ENCODE measurements around the gene KASH5. TPM values are rescaled to one million over a fixed set of nuclear protein-coding genes. Genes with fewer than 3 reads are reported as not detected.

KASH5 gene, protein sequence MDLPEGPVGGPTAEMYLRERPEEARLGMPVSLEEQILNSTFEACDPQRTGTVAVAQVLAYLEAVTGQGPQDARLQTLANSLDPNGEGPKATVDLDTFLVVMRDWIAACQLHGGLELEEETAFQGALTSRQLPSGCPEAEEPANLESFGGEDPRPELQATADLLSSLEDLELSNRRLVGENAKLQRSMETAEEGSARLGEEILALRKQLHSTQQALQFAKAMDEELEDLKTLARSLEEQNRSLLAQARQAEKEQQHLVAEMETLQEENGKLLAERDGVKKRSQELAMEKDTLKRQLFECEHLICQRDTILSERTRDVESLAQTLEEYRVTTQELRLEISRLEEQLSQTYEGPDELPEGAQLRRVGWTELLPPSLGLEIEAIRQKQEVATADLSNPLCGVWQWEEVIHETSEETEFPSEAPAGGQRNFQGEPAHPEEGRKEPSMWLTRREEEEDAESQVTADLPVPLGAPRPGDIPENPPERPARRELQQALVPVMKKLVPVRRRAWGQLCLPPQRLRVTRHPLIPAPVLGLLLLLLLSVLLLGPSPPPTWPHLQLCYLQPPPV
- total RNA-seq = not detected

DNA sequence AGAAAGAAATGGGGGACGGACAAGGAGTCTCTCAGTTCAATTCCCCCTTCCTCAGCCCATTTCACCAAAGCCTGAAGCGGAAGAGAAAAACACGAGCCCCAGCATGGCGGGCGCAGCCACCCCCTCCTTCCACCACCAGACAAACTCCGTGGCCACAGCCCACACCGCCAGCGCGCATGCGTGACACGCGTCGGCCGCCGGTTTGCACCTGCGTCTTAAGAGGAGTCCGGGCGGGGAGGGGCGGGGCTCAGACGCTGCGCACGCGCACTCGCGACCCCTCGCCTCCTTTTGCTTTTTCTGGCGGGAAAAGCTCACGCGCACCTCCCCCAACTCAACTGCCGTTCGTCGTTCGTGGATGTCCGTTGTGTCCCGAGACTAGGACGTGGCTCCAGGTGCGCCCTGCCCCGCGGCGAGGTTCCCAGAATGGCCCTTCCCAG is at the start of gene KASH5:
Gene KASH5, plus strand, starts transcription at position 314 of the 437 bp plus-strand sequence. CDS start 2,635 bp downstream, outside the sequence.
- H3K4me3 ChIP-seq (ENCODE audit: low read length) = no peak within 1 kb of the TSS
- peaks cover 13% of the 10 kb centered on the region for H3K4me1 ChIP-seq (ENCODE audit: insufficient read depth, low read length)
- no peaks in the 10 kb centered on the region for H3K27me3 ChIP-seq (ENCODE audit: insufficient read depth, low read length)
- H3K9me3 ChIP-seq (ENCODE audit: low read depth, low read length) = no peaks in the 10 kb centered on the region

DNA sequence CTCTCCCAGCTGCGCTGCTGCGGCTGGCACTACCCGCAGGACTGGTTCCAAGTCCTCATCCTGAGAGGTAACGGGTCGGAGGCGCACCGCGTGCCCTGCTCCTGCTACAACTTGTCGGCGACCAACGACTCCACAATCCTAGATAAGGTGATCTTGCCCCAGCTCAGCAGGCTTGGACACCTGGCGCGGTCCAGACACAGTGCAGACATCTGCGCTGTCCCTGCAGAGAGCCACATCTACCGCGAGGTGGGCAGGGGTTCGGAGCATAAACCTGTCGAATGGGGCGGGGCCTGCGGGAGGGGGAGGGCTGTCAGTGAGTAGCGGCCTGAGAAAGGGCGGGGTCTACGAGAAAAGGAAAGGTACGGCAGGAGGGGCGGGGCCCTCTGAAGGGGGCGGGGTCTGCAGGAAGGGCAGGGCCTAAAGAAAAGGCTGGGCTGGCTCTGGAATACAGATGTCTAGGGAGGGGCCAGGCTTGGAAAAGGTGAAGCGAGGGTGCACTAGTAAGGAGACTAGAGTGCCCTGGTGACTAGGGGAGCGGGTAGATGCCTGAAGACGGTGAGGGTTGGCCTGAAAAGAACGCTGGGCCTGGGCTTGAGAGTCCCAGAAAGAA is 49.3 kb upstream of the KASH5 start:
- Histone ChIP-seq H3K4me3 (ENCODE audit: low read length) (no peak overlapping the region), H3K9me3 (ENCODE audit: low read depth, low read length) (no peaks in the 10 kb centered on the region), H3K27me3 (ENCODE audit: insufficient read depth, low read length) (no peaks in the 10 kb centered on the region), H3K4me1 (ENCODE audit: insufficient read depth, low read length) (peaks cover 60% of the 10 kb centered on the region)

DNA sequence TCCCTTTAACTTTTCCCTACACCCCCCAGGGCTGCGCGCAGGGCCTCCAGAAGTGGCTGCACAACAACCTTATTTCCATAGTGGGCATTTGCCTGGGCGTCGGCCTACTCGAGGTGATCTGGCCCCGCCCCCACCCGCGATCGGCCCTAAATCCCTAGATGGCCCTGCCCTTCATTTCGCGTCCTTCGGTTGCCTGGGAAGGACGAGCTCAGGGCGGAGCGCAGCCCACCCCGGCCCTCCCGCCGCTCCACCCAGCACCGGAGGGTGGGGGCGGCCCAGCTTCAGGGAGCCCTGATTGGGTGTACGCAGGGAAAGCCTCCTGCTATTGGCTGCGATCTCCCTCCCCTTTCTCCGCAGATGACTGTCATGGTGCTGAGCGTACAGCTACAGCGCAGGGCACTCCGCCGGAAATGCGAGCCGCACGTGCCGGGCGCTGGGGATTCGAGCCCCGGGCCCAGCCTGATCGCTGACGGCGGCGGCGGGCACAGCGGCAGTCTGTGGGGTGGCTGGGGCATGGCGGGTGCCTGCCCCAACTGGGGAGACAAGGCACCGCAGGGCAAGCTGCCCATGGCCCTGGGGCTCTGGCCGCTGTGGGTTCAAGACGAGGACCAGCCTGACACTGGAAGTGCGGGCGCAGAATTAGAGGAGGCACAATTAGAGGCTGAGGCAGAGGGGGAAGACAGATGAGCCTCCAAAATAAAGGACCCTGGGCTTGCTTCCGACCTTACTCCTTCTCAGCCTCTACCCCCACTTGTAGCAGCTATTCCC is 48.6 kb upstream of the KASH5 start:
- peaks cover 53% of the 10 kb centered on the region for H3K4me1 ChIP-seq (ENCODE audit: insufficient read depth, low read length)
- no peak overlapping the region for H3K4me3 ChIP-seq (ENCODE audit: low read length)
- H3K9me3 ChIP-seq (ENCODE audit: low read depth, low read length) = no peaks in the 10 kb centered on the region
- no peaks in the 10 kb centered on the region for H3K27me3 ChIP-seq (ENCODE audit: insufficient read depth, low read length)

DNA sequence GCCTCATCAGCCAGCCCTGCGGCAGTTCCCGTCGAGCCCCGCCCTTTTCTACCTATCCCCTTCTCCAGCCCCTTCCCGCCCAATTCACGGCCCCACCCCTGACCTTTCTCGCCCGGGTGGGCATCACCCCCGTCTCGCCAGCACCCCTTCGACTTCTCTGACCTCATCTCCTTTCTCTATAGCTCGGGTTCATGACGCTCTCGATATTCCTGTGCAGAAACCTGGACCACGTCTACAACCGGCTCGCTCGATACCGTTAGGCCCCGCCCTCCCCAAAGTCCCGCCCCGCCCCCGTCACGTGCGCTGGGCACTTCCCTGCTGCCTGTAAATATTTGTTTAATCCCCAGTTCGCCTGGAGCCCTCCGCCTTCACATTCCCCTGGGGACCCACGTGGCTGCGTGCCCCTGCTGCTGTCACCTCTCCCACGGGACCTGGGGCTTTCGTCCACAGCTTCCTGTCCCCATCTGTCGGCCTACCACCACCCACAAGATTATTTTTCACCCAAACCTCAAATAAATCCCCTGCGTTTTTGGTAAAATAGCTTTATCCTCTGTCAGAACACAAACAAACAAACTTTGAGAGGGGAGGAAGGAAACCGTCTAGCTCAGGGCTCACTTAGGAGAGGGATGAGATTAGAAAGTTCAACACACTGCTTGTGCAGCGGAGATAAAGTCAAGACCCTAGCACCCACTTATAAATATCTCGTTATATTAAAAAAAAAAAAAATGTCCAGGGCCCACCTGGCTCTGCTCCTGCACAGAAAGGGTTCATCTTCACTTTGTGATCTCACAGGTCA is 47.8 kb upstream of the KASH5 start:
- Histone ChIP-seq H3K27me3 (ENCODE audit: insufficient read depth, low read length) (no peaks in the 10 kb centered on the region), H3K9me3 (ENCODE audit: low read depth, low read length) (no peaks in the 10 kb centered on the region), H3K4me1 (ENCODE audit: insufficient read depth, low read length) (peaks cover 46% of the 10 kb centered on the region), H3K4me3 (ENCODE audit: low read length) (no peak overlapping the region)

DNA sequence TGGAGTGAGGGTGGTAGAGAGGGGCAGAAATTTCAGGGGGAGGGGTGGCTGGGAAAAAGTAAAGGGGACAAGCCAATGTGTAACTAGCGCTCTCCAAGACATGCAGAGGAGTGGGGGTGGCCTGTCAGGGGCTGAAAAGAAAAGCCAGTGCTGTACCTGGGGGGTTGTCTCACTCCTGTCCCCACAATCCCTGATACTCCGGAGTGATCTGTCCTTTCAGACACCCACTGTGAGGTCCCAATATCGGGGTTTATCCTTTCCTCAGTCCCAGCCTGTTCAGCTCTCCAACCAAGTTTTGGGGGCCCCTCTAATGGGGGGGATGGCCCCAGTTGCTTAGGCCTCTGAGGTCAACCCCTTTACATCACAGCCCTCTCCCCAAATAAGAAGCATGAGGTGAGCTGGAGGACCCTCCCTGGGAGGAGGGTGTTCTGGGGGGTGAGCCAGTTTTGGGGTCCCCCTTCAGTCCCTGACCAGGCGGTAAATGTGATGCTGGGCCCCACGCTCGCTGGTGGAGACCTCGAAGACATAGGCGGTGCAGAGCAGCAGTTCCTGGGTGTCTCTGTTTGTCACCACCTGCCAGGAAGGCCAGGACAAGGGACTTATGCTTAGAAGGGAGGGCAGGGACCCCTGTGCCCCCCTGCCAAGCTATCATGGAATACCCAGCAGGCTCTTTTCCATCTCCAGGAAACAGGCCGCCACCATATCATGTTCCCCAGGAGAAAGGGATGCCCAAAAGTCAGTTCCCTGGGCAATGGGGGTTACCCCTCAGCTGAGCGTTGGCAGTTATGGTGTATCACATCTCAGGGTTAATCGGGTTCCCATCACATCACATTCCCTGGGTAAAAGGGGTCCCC is 47.0 kb upstream of the KASH5 start:
- H3K9me3 ChIP-seq (ENCODE audit: low read depth, low read length) = no peaks in the 10 kb centered on the region
- peaks cover 43% of the 10 kb centered on the region for H3K4me1 ChIP-seq (ENCODE audit: insufficient read depth, low read length)
- H3K27me3 ChIP-seq (ENCODE audit: insufficient read depth, low read length) = no peaks in the 10 kb centered on the region
- no peak overlapping the region for H3K4me3 ChIP-seq (ENCODE audit: low read length)

DNA sequence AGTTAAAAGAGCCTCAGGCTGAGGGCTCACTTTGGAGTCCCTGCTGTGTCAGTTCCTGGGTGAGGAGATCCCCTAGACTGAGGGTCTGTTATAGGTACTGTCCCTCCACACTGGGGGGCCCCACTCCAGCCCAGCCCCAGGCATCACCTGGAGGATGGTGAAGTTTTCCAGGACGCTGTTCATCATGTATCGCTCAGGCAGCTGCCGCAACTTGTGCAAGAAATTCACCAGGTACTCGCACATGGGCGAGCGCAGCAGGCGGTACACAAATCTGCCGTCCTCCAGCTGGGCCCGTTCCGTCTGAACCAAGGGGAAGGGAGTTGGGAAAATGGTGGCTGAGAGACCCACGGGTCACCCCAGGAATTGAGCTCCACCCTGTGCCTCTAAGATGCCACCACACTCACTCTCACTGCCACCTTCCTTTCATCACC is 45.7 kb upstream of the KASH5 start:
- H3K4me1 ChIP-seq (ENCODE audit: insufficient read depth, low read length) = peaks cover 31% of the 10 kb centered on the region
- no peaks in the 10 kb centered on the region for H3K27me3 ChIP-seq (ENCODE audit: insufficient read depth, low read length)
- no peak overlapping the region for H3K4me3 ChIP-seq (ENCODE audit: low read length)
- H3K9me3 ChIP-seq (ENCODE audit: low read depth, low read length) = no peaks in the 10 kb centered on the region

DNA sequence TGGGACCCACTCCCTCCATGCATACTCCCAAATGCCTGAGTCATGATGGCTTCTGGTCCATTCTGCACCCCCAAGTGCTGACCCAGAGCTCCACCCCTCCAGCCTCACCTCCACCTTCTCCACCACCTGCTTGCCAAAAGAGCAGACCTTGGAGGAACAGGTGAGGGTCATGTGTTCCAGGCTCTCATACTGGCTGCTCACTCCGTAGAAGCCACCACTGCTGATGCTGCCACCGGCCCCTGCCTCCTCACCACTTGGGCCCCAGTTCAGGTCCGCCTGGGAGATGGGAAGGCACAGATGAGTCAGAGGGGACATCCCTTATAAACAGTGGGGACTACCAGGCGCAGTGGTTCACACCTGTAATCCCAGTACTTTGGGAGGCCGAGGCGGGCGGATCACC is 44.9 kb upstream of the KASH5 start:
- Histone ChIP-seq H3K4me3 (ENCODE audit: low read length) (no peak overlapping the region), H3K27me3 (ENCODE audit: insufficient read depth, low read length) (no peaks in the 10 kb centered on the region), H3K9me3 (ENCODE audit: low read depth, low read length) (no peaks in the 10 kb centered on the region), H3K4me1 (ENCODE audit: insufficient read depth, low read length) (peaks cover 23% of the 10 kb centered on the region)

DNA sequence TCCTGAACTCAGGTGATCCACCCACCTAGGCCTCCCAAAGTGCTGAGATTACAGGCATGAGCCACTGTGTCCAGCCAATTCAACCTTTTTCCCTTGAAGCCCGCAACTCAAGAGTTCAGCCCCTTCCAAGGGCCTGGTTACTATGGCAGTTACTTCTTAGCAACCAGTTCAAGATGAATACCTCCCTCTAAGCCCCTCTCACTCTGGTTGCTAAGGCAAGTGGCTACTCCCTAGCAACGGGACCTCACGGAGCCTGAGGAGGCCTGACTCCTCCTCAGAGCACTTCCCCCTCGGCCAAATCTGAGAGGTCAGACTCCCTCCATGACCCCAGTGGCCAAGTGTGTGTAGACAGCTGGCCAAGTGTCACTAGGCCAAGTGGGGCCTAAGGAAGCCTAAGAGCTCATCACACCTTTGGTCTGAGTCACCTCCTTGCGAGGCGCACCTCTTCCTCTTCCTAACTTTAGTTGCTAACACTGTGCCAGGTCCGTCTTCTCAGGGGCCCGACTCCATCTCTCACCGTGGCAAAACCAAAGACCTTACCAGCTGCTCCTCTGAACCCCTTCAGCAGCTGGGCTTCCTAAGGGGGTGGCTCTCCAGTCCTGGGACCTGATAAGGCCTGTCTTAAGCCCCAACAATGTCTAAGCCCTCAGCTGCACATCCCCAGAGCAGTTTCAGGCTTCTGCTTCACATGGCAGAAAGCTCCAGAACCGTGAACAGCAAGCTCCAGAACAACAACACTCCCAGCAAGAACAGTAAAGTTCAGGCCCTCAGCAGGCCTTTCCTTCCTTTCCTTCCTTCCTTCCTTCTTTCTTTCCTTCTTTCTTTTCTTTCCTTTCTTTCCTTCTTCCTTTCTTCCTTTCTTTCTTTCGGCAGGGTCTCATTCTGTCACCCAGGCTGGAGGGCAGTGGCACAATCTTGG is 43.3 kb upstream of the KASH5 start:
- no peaks in the 10 kb centered on the region for H3K27me3 ChIP-seq (ENCODE audit: insufficient read depth, low read length)
- no peak overlapping the region for H3K4me3 ChIP-seq (ENCODE audit: low read length)
- no peaks in the 10 kb centered on the region for H3K9me3 ChIP-seq (ENCODE audit: low read depth, low read length)
- peaks cover 9% of the 10 kb centered on the region for H3K4me1 ChIP-seq (ENCODE audit: insufficient read depth, low read length)

DNA sequence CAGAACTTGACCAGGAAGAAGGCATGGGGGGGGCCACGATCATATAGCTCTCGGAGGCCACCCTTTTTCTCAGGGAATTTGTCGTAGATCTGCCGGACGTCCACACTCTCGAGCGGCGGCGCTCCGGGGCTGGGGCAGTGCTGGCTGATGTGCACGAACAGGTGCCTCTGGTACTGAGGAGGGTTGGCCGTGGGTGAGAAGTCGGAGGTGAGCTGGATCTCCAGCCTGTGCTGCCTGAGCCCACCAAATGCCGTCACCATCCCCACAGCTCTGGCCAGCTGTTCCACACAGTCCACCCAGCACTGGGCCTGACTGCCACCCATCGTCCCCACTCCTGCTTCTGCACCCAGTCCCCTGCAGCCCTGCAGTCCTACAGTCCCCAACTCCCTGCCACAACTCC is 40.9 kb upstream of the KASH5 start:
- no peaks in the 10 kb centered on the region for H3K4me1 ChIP-seq (ENCODE audit: insufficient read depth, low read length)
- H3K27me3 ChIP-seq (ENCODE audit: insufficient read depth, low read length) = no peaks in the 10 kb centered on the region
- H3K4me3 ChIP-seq (ENCODE audit: low read length) = no peak overlapping the region
- H3K9me3 ChIP-seq (ENCODE audit: low read depth, low read length) = no peaks in the 10 kb centered on the region

DNA sequence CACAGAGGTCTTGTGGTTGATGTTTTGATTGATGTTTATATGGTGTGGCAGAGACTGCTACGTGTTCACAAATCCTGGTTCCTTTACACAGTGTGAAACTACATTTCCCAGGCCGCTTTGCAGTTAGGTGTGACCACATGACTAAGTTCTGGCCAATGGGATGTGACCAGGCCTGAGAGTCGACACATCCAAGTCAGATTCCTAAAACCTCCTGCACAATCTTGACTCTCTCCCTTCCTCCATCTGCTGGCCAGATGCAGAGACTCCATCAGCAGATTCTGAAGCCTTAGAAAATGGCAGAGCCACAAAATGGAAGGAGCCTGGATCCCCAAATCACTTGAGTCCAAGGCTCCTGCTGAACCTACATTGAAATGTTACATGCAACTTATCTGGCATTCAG is 40.2 kb upstream of the KASH5 start:
- H3K9me3 ChIP-seq (ENCODE audit: low read depth, low read length) = no peaks in the 10 kb centered on the region
- no peaks in the 10 kb centered on the region for H3K4me1 ChIP-seq (ENCODE audit: insufficient read depth, low read length)
- H3K27me3 ChIP-seq (ENCODE audit: insufficient read depth, low read length) = no peaks in the 10 kb centered on the region
- H3K4me3 ChIP-seq (ENCODE audit: low read length) = no peak overlapping the region

DNA sequence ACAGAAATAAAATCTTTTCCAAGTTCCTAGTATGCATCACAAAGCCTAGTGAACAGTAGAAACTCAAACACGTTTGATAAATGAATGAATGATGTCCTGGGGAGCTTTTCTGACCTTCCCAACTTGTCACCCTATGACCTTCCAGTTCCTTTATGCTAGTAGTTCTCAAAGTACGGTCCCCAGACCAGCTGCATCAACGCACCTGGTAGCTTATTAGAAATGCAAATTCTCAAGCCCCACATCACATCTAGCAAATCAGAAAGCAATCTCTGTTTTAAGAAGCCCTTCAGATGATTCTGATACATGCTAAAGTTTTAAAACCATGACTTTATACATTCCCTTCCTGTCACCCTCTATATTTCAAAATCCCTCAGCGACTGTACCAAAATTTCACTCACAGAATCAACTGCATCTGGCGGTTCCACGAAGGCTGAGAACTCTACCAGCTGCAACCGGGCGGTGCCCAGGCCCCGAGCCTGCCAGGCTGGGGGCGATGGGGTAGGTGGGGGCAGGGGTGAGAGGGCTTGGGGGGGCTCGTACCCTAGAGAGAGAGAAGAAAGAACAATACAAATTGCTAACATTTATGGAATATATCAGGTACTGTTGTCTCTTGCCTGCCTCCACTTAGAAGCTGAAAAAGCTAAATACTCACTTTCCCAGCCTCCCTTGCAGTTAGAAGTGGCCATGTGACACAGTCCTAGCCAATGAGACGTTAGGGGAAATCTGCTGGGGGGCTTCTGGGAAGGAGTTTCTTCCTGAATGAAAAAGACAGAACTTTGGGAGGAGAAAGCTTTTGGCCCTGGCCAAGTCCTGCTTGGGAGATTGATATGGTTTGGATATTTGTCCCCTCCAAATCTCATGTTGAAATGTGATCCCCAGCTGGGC is 39.5 kb upstream of the KASH5 start:
- no peaks in the 10 kb centered on the region for H3K4me1 ChIP-seq (ENCODE audit: insufficient read depth, low read length)
- no peak overlapping the region for H3K4me3 ChIP-seq (ENCODE audit: low read length)
- H3K27me3 ChIP-seq (ENCODE audit: insufficient read depth, low read length) = no peaks in the 10 kb centered on the region
- H3K9me3 ChIP-seq (ENCODE audit: low read depth, low read length) = no peaks in the 10 kb centered on the region

DNA sequence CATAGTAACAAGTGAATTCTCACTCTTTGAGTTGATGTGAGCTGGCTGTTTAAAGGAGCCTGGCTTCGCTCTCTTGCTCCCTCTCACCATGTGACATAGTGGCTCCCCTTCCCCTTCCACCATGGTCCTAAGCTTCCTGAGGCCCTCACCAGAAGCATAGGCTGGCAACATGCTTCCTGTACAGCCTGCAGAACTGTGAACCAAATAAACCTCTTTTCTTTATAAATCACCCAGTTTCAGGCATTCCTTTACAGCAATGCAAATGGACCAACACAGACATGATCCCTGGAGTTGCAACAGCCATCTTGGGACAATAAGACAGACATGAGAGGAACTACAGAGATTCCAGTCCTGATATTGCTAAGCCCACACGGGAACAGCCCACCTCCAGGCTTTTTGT is 38.5 kb upstream of the KASH5 start:
- Histone ChIP-seq H3K27me3 (ENCODE audit: insufficient read depth, low read length) (no peaks in the 10 kb centered on the region), H3K9me3 (ENCODE audit: low read depth, low read length) (no peaks in the 10 kb centered on the region), H3K4me1 (ENCODE audit: insufficient read depth, low read length) (no peaks in the 10 kb centered on the region), H3K4me3 (ENCODE audit: low read length) (no peak overlapping the region)
